Peyer's patch (tissue), 4 donors: ENCODE measurements around the gene CALD1.

ENCODE experiments used
- CTCF ChIP-seq, 6 experiments: fragments of 450-650 bp in 4 of 6; fragments of 200-600 bp in 2 of 6; sonication (generic) in 1 of 6; IDR thresholded peaks; one replicate each; pipeline ENCODE4 v1.5.1; 2017 to 2019; ENCODE audit warnings: antibody characterized with exemption in 6 of 6, mild to moderate bottlenecking in 3 of 6, moderate library complexity in 1 of 6
- POLR2A ChIP-seq, 2 donors: fragments of 450-650 bp; IDR thresholded peaks; one replicate each; pipeline ENCODE4 v1.5.1; 2017; ENCODE audit warnings: antibody characterized with exemption in 2 of 2, mild to moderate bottlenecking in 2 of 2, moderate library complexity in 2 of 2

- no peak for TF ChIP-seq CTCF (IDR thresholded peaks at IDR 0.05)
- TF ChIP-seq POLR2A (IDR thresholded peaks at IDR 0.05): no peak
Measured at GRCh38 chr7:134795231-134795630, 15.8 kb downstream of the CALD1 start.
